ENCODE measurements around the gene FTL.

DNA sequence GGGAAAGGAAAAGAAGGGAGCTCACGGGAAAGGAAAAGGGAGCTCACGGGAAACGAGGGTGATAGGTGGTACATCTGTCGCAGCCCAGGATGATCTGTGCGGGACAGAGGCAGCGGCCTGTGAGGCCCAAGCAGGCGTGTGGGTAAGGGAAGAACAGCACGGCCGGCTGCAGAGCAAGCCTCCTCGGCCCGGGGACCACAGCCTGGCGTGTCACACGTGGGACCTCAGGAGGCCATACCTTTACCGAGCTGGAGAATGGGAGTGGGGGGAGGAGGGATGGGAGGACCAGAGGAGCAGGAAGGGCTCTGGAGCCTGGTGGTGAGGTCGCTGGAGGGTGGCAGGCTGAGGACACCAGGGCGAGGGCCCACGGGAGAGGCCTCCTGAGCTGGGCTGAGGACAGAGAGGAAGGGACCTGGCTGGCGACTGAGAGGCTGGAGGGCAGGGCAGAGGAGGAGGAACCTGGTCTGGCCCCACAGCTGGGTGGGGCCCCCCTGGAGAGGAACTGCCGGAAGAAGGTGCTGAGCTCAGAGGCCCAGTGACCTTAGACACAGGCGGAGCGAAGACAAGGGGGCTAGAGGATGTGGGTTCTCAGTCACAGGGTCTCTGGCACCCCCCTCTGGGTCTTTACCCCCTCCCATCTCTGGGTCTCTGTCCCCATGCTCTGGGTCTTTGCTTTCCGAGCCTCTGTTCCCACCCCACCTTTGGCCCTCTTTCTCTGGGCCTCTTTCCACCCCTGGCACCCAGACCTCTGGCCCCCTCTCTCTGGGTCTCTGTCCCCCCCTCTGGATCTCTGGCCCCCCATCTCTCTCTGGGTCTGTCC lies 2.9 kb upstream of the FTL start:
- TF ChIP-seq, protein P1, sequence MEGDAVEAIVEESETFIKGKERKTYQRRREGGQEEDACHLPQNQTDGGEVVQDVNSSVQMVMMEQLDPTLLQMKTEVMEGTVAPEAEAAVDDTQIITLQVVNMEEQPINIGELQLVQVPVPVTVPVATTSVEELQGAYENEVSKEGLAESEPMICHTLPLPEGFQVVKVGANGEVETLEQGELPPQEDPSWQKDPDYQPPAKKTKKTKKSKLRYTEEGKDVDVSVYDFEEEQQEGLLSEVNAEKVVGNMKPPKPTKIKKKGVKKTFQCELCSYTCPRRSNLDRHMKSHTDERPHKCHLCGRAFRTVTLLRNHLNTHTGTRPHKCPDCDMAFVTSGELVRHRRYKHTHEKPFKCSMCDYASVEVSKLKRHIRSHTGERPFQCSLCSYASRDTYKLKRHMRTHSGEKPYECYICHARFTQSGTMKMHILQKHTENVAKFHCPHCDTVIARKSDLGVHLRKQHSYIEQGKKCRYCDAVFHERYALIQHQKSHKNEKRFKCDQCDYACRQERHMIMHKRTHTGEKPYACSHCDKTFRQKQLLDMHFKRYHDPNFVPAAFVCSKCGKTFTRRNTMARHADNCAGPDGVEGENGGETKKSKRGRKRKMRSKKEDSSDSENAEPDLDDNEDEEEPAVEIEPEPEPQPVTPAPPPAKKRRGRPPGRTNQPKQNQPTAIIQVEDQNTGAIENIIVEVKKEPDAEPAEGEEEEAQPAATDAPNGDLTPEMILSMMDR (conservative IDR thresholded peaks at IDR 0.05; ENCODE audit: low read length) = no peak
- TF ChIP-seq EZH2phosphoT487 (IDR thresholded peaks at IDR 0.05; ENCODE audit: borderline replicate concordance, low read depth, low read length) = no peak
